NCI-H2171 (cell line): ENCODE data around the gene SLFNL1.

Source experiments
- DNase-seq: peaks from one replicate; lab custom pipeline; 2025; lab: John Stamatoyannopoulos, UW

The SLFNL1 gene

DNA sequence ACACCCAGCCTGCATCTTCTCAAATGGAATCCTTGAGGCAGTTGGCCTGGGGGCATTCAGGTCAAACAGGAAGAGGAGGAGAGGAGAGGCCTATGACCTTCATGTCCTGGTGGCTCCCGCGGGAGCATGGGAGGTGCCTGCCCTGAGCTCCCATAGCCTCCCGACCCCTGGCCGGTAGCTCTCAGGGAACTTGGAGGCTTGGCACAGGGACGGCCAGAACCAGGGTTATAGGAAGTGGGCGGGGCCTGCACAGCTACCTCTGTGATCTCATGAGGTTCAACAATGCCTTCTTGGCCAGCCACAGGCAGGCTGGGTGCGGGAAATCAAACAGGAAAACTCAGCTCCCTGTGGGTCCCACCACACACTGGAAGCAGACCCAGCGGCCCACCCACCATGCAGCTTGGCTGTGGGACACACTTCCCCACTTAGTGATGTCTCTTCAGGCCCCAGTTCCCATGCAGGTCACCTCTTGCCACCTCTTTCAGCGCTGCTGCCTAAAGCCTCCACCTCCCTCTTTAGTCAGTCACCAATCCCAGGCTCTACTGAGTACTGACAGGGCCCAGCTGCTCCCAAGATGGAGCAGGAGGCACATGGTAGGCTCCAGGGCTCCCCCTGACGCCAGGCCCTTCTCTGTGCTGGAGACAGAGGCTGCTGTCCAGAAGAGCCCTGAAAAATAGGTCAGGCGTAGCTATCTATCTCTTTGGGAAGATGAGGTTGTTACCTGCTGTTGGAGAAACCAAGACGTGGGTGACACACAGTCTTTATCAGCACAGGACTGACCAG, at the start of gene SLFNL1:
SLFNL1 (minus strand) TSS at position 200 of the 783 bp plus-strand sequence. CDS start 1,065 bp downstream, outside the sequence.
- no peak for DNase-seq

DNA sequence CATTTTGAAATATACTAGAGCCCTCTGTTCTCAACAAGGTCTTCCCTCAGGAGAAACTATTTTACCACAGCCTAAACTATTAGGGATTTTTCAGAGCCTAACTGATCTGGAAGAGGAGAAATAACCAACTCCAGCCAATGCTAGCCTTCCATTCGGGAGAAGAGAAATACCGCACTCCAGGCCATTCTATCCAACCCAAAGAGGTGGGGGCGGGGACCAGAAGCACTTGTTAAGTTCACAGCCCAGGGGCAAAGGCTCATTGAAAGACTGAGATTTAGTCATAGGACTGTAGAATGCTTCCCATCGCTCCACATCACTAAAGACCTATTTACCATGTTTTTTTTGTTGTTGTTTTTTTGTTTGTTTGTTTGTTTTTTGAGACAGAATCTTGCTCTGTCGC, 35.4 kb upstream of the SLFNL1 start:
- DNase-seq, result no peak

DNA sequence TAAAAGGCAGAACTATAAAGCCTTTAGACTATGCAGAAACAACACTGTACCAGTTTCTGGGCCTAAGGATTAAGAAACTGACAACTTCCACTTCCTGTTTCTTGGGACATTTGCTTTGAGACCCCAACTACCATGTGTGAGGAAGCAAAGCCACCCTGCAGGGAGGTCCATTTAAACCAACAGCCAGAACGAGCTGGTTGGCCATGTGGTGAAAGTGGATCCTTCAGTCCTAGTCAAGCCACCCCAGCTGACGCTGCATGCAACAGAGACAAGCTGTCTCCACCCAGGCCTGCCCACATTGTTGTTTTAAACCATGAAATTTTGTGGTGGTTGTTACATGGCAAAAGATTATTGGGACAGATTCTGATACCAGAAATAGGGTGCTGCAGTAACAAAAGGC, 31.8 kb upstream of the SLFNL1 start:
- no peak for DNase-seq

DNA sequence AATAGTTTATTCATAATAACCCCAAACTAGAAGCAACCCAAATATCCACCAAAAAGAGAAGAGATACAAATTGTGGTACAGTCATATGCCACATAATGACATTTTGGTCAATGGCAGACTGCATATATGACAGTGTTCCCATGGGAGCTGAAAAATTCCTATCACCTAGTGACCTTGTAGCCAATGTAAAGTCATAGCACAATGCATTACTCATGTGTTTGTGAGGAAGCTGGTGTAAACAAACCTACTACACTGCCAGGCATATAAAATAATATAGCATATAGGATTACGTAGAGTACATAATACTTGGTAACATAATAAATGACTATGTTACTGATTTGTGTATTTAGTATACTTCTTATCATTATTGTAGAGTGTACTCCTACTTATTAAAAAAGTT, 29.5 kb upstream of the SLFNL1 start:
- DNase-seq, result no peak

DNA sequence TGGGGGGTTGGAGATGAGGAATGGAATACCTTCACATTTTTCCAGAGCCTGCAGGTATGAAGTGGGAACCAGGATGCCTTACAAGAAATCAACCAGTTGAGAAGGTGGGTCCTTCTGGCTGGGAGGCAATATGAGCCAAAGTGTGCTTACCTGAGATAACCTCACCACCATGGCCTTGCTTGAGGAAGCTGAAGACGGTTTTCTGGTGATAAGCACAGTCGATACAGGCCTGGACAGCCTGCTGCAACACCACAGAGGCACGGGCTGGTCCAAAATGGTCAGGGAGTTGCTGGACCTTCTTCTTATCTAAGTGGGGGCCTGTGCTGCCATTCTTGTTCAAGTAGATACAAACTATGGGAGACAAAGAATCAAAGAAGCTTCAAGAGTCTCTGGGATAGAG, 27.0 kb upstream of the SLFNL1 start:
- DNase-seq, result no peak

DNA sequence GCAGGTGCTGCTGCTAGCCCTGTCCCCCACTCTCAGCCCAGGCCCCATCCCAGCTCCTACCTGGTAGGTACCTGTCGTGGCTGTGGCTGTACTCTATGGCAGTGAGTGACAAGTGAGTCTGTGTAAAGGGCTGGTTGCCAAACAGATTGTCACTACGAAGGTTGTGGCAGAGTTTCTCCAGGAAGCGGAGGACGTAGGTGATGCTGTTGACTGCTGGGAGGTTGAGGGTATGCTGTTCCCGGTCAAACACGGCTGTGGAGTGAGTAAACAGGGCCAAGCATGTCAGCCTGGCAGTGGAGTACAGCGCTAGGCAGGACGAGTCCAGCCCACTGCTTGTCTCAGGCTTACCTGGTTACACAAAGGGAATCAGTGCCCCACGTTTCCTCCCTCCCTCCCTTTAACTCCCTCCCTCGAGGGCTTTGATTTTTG, 24.8 kb upstream of the SLFNL1 start:
- no peak for DNase-seq

DNA sequence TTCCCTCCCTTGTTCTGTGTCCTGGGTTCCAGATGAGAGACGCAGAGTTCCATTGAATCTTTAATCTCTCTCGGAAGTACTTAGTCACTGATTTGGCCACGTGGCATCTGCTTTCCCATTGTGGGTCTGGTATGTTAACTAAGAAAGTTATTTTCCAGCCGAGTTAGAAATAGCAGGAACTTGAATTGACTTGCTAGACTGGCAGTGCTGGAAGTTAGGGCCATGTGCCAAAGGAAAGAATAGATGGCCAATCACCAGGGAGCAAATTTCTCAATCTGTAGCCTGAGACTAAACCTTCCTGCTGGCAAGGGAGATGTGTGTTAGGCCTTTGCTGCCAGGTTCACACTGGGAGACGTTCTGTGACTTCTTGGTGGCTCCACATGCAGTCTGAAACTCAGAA, 24.2 kb upstream of the SLFNL1 start:
- DNase-seq, result no peak

DNA sequence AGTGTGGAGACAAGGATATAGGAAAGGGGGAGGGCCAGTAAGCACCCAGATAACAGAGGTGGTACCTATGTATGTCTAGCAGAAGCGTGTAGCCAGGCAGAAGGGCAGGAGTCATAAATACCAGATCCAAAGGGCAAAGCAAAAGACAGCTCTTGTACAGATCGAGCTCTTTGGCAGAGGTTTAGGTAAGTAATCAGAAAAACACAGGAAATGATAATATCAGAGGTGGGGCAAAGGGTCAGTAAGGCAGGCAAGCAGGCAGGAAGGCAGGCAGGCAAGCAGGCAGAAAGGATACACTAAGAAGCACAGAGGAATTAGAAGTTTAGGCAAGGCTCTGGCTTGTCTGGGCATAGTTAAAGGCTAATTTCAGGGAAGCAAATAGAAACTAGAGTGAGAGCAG, 22.7 kb upstream of the SLFNL1 start:
- no peak for DNase-seq

DNA sequence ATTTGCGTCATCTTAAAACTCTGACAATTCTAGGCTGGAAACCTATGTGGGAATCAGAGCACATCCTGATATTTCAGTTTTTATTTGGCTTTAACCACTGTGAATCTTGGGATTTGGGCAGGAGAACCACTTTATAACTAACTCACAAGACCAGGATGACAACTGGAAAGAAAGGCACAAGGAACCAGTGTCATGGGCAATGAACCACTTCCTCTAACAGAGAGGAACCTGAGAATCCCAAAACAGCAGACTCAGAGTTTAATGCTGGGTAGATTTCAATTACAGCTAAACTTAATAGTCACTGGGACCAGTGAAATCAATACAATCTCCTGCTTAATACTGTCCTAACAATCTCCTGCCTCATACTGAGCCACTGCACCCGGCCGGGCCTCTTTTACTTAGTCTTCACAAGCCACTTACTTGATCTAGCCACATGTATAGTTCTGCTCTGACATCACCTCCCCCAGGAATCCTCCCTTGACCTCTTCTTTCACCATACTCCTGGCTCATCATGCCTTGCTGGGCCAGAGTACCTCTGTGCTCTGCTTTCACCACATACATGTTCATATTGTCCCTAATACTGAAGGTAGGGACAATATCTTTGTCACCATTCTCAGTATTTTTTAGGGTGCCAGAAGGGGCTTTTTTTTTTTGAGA, 20.2 kb upstream of the SLFNL1 start:
- no peak for DNase-seq

DNA sequence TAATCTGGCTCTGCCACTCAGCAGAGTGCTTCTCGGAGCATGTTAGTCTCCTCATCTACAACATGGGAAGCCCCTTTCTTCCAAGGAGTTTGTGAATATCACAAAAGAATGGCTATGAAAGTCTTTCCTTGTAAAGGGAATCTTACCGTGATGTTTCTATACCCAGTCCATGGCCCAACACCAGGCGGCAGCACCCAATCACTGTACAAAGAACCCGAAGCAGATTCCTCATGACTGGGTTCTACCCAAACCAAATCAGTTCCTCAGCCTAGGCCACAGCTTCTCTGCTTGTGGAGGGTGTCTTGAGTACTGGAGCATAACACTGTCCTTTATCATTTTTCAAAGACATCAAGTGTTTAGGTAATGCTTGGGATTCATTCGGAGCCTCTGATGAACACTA, 16.6 kb upstream of the SLFNL1 start:
- no peak for DNase-seq

DNA sequence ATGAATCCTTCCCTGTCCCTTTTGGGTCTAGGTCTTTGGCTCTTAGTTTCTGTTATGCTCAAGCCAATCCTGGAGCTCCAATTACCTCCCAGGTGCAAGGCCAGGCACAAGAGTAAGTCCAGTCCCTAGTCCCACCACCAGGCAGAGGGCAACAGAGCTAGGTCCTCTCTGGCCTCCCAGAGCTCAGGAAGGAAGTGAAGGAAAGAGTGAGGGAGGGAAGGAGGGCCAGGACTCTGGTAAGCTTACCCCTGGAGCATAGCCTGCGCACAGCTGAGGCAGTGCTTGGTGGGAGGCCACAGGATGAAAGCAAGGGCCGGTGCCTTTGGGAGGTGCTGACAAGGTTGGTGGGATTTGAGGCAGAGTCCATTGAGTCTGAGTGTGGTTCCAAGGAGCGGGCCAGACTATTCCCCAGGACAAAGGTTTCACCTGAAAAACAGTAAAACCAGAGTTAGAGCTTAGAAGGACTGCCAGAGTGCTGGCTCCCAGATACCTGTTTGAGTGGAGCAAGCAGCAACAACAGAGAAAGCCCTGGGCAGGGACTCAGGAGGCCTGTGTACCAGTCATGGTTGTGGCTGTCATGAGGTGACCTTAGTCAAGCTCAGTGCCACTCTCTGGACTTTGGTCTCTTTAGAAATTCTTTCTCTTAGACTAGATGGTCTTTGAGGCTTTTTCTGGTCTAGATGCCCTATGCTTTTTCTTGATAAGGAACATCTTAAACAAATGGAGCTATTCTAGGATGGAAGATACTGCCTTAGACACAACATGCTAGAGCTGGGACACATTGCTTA, 15.8 kb upstream of the SLFNL1 start:
- DNase-seq, result no peak

DNA sequence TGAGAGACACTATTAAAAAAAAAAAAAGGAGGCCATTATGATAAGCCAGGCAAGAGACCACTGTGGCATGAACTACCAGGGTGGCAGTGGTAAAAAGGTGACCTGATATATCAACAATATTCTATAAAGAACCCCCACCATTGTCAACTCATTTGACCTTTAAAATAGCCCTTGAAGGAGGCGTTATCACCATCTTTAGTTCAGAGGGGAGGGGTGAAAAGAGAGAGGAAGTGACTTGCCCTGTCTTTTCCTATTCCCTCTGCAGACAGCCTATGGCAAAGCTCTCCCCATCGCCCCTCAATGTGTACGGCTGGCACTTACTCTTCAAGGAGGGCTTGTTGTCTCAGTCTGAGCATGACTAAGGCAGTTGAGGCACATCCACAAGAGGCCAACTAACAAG, 11.7 kb upstream of the SLFNL1 start:
- no peak for DNase-seq

DNA sequence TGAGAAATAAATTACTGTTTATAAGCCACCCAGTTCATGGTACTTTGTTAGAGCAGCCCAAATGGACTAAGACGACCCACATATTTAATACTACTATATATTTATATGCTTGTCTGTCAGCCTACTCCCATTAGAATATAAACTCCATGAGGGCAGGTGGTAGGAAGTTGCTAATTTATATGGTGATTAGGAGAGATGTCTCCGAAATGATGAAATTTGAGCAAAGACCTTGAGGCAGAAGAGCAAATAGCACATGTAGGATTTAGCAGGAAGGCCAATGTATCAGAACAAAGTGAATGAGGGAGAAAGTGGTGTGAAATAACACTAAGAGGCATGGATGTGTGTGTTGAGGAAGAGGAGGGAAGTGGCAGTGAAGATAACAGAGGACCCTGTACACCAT, 10.6 kb upstream of the SLFNL1 start:
- no peak for DNase-seq

DNA sequence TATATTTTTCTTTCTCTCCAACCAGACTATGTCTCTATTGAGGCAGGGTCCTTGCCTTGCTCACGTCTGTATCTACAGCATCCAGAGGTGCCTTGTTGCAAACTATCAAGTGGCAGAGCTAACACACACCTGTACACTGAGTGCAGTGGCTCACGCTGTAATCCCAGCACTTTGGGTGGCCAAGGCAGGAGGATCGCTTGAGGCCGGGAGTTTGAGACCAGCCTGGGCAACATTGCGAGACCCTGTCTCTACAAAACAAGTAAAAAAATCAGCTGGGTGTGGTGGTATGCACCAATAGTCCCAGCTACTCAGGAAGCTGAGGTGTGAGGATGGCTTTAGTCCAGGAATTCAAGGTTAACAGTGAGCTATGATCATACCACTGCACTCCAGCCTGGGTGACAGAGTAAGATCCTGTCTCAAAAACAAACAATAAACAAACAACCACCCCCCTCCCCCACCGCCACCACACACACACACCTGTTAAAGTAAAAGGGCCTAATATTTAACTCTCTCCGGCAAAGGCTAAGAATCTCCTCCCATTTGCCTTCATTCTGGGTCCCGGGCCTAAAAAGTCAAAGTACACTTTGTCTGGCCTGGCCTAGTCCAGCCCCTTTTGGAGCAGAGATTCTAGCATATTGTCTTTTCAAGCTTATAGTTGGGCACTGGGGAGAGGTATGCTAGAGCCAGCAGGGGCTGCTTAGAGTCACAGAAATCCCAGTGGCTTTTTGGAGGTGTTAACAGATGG, 9.5 kb upstream of the SLFNL1 start:
- no peak for DNase-seq

DNA sequence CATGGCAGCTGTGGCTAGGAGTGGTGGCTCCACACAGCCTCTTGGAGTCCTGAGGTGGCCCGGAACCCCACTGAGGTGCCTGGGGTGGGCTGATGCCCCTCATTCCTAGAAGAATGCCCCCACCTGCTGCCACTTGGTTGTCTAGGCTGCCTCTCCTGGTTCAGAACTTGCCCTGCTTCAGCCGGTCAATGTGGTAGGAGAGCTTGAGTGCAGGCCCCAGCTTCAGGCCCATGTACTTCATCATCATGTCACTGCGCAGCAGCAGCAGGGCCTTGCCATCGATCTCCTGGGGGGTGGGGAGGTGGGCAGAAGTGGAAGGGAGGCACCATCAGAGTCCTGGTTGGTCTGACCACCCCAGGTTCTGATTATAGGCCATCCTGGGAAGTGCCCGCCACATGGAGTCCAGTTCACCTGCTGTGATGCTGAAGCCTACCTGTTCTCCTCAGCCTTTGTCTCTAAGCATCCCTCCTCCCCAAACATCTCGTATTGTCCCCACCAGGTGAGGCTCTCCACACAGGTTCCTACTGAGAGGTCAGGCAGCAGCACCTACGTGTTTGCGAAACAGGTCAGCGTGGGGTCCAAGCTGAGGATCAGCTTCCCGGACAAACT, 6.6 kb upstream of the SLFNL1 start:
- no peak for DNase-seq

DNA sequence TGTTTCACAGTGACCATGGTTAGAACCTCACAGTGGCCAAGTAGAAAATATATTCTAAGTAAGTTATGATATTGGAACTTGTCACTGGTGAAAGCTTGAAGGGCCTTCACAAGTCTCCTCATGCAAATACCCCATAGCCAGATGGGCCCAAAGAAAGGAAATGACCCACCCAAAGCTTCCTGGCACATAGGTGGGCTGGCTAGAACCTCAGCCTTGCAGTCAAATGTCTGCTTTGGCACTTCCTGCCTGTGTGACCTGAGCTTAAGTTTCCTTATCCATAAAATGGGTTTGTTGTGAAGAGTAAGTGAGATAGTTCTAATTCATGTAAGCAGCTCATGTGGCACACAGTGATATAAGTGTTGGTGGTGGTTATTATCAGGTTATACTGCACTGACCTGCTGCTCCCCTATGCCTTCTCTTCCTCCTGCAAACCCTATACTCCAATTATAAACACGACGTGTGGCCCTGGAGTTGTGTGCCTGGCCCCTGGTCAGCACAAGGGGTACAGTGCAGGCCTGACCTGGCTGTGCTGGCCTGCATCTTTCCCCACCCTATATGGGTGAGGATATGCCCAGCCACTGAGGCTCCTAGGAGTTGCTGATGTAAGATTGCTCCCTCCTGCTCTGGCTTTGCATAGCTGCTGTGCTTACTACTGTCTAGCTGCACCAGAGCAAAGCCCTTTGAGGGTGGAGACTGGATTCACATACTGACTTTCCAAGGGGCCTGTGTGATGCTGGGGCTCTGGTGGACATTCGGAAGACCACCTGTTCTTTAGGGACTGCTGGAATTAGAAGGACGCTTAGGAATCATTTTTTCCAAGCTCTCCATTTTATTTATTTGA, 4.7 kb upstream of the SLFNL1 start:
- no peak for DNase-seq

DNA sequence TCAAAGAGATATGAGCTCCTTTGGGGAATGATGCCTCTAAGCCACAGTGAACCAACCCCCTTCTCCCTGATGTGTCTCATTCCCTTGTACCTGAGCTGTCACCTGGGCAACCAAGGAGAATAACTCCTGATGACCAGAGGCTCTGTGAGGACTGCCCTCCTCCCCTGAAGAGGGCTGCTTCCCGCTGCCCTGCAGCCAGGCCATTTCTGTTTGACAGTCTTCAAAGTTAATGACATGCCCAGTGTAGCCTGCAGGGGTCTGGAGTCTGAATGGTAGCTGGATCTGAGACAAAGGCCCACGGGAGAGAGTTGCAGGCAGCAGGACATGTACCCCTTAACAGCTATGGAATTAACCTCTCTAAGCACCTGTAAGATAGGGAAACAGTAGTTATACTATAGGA, 3.4 kb upstream of the SLFNL1 start:
- DNase-seq, result no peak

DNA sequence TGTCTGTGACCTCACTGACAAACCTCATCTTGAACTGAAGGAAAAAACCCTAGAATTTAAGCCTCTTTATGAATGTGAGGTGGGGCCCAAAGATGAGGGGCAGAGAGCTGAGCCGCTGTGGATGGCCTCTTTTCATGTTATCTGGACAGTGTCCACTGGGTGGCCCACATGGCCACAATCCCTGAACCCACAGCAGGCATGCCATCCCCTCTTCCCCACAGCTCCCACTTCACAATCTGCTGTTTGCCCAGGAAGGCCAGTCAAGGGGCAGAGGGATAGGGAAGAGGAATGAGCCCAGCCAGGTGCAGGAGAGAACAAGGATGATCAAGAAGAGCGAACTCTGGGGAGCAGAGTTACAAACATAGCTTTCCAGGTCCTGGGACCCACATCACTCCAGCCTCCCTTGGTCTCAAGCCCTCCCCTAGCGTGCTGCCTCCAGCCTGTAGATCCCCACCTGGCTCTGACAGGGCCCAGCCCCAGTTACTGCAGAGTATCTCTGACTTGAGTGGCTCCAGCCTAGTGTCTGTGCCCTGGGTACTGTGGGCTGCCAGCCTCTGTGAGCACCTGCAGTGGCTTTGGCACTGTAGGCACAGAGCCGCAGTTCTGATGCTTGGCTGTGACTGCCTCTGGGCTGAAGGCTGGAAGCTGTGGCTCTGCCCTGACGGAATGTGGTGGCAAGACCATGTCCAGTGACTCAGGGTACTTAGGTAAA, 1.9 kb upstream of the SLFNL1 start:
- no peak for DNase-seq

DNA sequence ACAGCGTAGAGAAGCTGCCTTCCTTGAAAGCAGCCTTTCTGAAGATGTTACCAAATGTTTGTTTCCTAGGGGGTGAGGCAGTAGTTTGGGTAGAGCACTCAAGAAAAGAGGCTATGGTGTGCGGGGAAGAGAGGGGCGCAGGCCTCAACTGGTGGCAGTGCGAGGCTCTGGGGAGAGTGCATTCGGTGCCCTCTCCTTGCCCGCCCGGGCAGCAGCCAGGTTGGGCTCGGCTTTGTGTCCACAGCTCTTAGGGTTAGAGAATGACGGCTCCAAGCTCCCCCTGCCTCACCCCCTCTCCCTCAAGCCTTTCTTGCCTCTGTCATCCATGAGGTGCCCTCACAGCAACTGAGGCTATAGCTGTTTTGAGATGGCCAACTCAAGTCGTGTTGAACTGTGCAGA, 899 bp upstream of the SLFNL1 start:
- DNase-seq, result no peak

DNA sequence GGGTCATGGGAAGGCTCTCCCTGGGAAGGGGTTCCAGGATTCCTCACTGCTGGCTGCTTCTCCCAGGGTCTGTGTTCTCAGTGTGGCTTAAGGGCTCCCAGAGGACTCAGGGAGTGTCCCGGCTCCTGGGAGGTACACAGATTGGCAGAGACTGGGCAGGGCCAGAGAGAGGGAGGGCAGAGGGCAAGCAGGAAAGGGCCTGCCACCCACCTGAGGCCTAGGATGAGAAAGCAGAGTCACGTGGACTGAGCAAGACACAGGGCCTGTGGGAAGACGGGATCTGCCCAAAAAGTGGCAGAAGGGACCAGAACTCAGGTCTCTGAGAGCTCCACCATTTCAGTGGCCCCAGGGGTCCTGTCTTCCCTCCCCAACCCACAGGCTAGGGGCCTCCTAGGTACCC, 871 bp downstream of the SLFNL1 start:
- no peak for DNase-seq
